GM12892 (cell line): ENCODE measurements around the gene KLHL3.

Experiments
- POLR2A ChIP-seq: IDR thresholded peaks from 2 replicates; pipeline ENCODE4 v1.6.1; 2011; ENCODE audit warnings: low read depth, low read length, control low read depth
- POLR2AphosphoS5 ChIP-seq: IDR thresholded peaks from 2 replicates; pipeline ENCODE4 v1.6.1; 2011; ENCODE audit warnings: low read depth, low read length, control low read depth
- TAF1 ChIP-seq: IDR thresholded peaks from 2 replicates; pipeline ENCODE4 v1.6.1; 2011; ENCODE audit warnings: low read depth, mild to moderate bottlenecking, control low read depth, low read length, borderline replicate concordance

DNA sequence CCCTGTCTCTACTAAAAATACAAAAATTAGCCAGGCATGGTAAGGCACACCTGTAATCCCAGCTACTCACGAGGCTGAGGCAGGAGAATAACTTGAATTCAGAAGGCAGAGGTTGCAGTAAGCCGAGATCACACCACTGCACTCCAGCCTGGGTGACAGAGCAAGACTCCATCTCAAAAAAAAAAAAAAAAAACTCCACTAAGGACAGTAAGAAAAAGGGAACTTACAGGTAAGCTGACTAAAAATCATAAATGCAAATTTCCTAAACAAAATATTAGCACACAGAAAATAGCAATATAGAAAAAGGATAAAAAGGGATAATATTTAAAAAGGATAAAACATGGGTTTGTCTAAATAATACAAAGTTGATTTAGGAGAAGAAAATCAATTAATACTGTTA, 46.2 kb upstream of the KLHL3 start:
- TF ChIP-seq POLR2A (no peak), POLR2AphosphoS5 (no peak), TAF1 (no peak)
